Spleen (tissue), 11 donors: ENCODE data around the gene FGF18. TPM values are rescaled to one million over a fixed set of nuclear protein-coding genes. Genes with fewer than 3 reads are reported as not detected.

Source experiments
- DNase-seq: peaks from one replicate; pipeline ENCODE4 v3.0.0-alpha.2; 2020
- H3K27ac ChIP-seq, 8 donors: fragments of 200-600 bp; sonication (generic) in 7 of 8; 1 replicate in 4 of 8; 2 replicates in 4 of 8; pipeline versions ENCODE4 v1.5.0 to v1.8.0; 2016 to 2021; ENCODE audit warnings: inconsistent platforms in 4 of 8, mild to moderate bottlenecking in 4 of 8, moderate library complexity in 1 of 8
- H3K27me3 ChIP-seq, 7 donors: fragments of 200-600 bp; sonication (generic) in 6 of 7; replicated peaks in 1 of 7; 1 replicate in 4 of 7; 2 replicates in 3 of 7; pipeline versions ENCODE4 v1.5.0 to v1.8.0; 2016 to 2021; ENCODE audit warnings: inconsistent platforms in 3 of 7, mild to moderate bottlenecking in 1 of 7
- H3K36me3 ChIP-seq, 6 donors: fragments of 200-600 bp; sonication (generic) in 5 of 6; 1 replicate in 4 of 6; 2 replicates in 2 of 6; pipeline versions ENCODE4 v1.5.0 to v1.8.0; 2016 to 2021; ENCODE audit warnings: inconsistent platforms in 2 of 6
- H3K4me1 ChIP-seq, 6 donors: fragments of 200-600 bp; sonication (generic) in 5 of 6; 1 replicate in 3 of 6; 2 replicates in 3 of 6; pipeline versions ENCODE4 v1.5.0 to v1.8.0; 2016 to 2021; ENCODE audit warnings: inconsistent platforms in 3 of 6
- H3K4me3 ChIP-seq, 8 donors: fragments of 200-600 bp; sonication (generic) in 7 of 8; 1 replicate in 4 of 8; 2 replicates in 4 of 8; pipeline versions ENCODE4 v1.5.0 to v1.8.0; 2016 to 2021; ENCODE audit warnings: inconsistent platforms in 4 of 8, mild to moderate bottlenecking in 4 of 8, moderate library complexity in 2 of 8
- H3K9me3 ChIP-seq, 8 donors: fragments of 200-600 bp; sonication (generic) in 7 of 8; 1 replicate in 4 of 8; 2 replicates in 4 of 8; pipeline versions ENCODE4 v1.5.0 to v1.8.0; 2016 to 2021; ENCODE audit warnings: inconsistent platforms in 4 of 8
- POLR2A ChIP-seq, 3 donors: fragments of 450-650 bp; IDR thresholded peaks; one replicate each; pipeline ENCODE4 v1.5.1; 2017; ENCODE audit warnings: antibody characterized with exemption in 3 of 3, mild to moderate bottlenecking in 1 of 3
- POLR2AphosphoS5 ChIP-seq, 3 donors: sonication (generic); formaldehyde crosslinking; IDR thresholded peaks; one replicate each; pipeline ENCODE4 v1.5.1; 2017; ENCODE audit warnings: antibody characterized with exemption in 3 of 3
- WGBS, 5 donors: extraction: QIAGEN DNeasy Blood & Tissue Kit in 3 of 5; methylation state at CpG; one replicate each; pipeline versions ENCODE4 v1.1.5 to v1.1.7; 2013 to 2018; 5-methylcytosine and 5-hydroxymethylcytosine counted together
- intact Hi-C: fragments of 100-400 bp; cut with DNase I; formaldehyde crosslinking; loops from one replicate; pipeline ENCODE4 v1.15.0; 2023; ENCODE audit warnings: low total_unique reads
- polyA plus RNA-seq, 3 donors: library from polyadenylated mRNA; stranded (reverse); fragments of 200-250 nt; gene quantifications; one replicate each; pipeline ENCODE4 v1.2.1, GENCODE V29; 2013
- total RNA-seq, 7 donors: library from RNA; depleted of rRNA in 3 of 7; stranded (reverse); fragments of >200 nt in 3 of 7; fragmentation: NEBNext Ultra II Directional in 4 of 7; extraction: Animal tissue kit (Norgen Biotek cat#: 25700) in 4 of 7; gene quantifications; one replicate each; pipeline versions ENCODE4 v1.1.0 to v1.2.1, GENCODE V29; 2016 to 2021
- TF ChIP-seq, protein P1 (sequence below), 11 experiments: fragments of 200-600 bp in 7 of 11; fragments of 450-650 bp in 4 of 11; sonication (generic) in 4 of 11; IDR thresholded peaks in 8 of 11; conservative IDR thresholded peaks in 3 of 11; 1 replicate in 7 of 11; 2 replicates in 4 of 11; pipeline versions ENCODE4 v1.4.0 to v1.8.0; 2016 to 2021; ENCODE audit warnings: antibody characterized with exemption in 11 of 11, inconsistent platforms in 4 of 11, mild to moderate bottlenecking in 1 of 11
- donor health status: healthy with polysubstance abuse.
- donor health status: DM: no; HTN: no; CAD: no; lungs with moderate emphysema.
- donor health status: DM: no; HTN: no; CAD: no.
- donor health status: Bipolar disorder and iron deficiency.
- donor health status: healthy.
- donor health status: DM: no; HTN: no; CAD: no.
- donor health status: DM: yes; HTN: yes; CAD: no.

The FGF18 gene
- total and polyA plus RNA-seq, 10 donors: 0.22 to 0.74 (median 0.33) TPM; not detected in 1

DNA sequence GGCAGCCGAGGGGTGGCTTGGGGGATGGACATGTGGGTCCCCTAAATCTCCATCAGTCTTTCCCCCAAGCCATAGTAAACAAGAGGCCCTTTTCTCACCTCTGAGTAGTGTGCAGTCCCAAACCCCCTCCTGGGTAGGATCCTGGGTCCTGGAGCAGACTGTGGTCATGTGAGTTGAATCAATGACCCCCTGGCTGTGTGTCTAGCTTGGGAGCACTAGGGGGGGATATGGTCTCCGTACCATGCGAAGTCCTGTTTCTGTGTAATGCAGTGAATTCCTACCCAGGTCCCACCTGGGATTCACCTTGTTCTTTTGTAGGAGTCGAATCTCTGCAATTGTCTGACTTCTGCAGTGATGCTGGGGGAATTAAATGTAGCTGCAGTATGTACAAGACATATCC is 66.2 kb downstream of the FGF18 start:
- Histone ChIP-seq H3K27me3 (peaks cover 0 to 10% (median 0%) of the 10 kb centered on the region in 7 donors), H3K36me3 (no peaks in the 10 kb centered on the region), H3K4me1 (no peaks in the 10 kb centered on the region), H3K27ac (no peak overlapping the region), H3K4me3 (no peak overlapping the region), H3K9me3 (no peaks in the 10 kb centered on the region)
- WGBS, 5 donors: 76 to 99% (median 86%) methylated on average over 4 of the region's 4 CpGs
- intact Hi-C loops: no loop called here
- TF ChIP-seq POLR2AphosphoS5 (IDR thresholded peaks at IDR 0.05) (no peak), POLR2A (IDR thresholded peaks at IDR 0.05) (no peak)
- TF ChIP-seq, protein P1, sequence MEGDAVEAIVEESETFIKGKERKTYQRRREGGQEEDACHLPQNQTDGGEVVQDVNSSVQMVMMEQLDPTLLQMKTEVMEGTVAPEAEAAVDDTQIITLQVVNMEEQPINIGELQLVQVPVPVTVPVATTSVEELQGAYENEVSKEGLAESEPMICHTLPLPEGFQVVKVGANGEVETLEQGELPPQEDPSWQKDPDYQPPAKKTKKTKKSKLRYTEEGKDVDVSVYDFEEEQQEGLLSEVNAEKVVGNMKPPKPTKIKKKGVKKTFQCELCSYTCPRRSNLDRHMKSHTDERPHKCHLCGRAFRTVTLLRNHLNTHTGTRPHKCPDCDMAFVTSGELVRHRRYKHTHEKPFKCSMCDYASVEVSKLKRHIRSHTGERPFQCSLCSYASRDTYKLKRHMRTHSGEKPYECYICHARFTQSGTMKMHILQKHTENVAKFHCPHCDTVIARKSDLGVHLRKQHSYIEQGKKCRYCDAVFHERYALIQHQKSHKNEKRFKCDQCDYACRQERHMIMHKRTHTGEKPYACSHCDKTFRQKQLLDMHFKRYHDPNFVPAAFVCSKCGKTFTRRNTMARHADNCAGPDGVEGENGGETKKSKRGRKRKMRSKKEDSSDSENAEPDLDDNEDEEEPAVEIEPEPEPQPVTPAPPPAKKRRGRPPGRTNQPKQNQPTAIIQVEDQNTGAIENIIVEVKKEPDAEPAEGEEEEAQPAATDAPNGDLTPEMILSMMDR (IDR thresholded peaks at IDR 0.05 in 8 of 11, conservative IDR thresholded peaks at IDR 0.05 in 3 of 11): no peak
- DNase-seq: no peak

DNA sequence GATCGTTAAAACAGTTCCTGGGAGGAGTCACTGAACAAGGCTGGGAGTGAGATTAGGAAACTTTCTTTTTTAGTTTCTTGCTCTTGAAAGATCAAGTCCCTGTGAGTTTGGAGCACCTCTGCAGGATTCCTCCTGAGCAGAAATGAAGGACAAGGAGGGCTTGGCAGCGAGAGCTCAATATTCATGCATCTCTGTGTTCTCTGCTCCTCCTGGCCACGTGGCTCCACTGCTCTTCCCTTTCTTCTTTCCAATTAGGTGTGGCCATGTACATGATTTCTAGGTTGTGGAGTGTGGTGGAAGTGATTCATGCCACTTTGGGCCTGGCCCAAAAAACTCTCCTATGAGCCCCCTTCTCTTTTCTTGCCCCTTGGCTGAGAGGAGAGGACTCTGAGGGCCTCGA is 67.2 kb downstream of the FGF18 start:
- Histone ChIP-seq H3K27me3 (peaks cover 0 to 10% (median 0%) of the 10 kb centered on the region in 7 donors), H3K27ac (no peak overlapping the region), H3K4me3 (no peak overlapping the region), H3K36me3 (no peaks in the 10 kb centered on the region), H3K9me3 (no peaks in the 10 kb centered on the region), H3K4me1 (no peaks in the 10 kb centered on the region)
- WGBS, 5 donors: 70 to 85% (median 71%) methylated on average over 4 of the region's 4 CpGs
- intact Hi-C loops: no loop called here
- DNase-seq: peak; percentile 22
- no peak for TF ChIP-seq POLR2A (IDR thresholded peaks at IDR 0.05)
- TF ChIP-seq, protein P1 (IDR thresholded peaks at IDR 0.05 in 8 of 11, conservative IDR thresholded peaks at IDR 0.05 in 3 of 11): no peak
- no peak for TF ChIP-seq POLR2AphosphoS5 (IDR thresholded peaks at IDR 0.05)

DNA sequence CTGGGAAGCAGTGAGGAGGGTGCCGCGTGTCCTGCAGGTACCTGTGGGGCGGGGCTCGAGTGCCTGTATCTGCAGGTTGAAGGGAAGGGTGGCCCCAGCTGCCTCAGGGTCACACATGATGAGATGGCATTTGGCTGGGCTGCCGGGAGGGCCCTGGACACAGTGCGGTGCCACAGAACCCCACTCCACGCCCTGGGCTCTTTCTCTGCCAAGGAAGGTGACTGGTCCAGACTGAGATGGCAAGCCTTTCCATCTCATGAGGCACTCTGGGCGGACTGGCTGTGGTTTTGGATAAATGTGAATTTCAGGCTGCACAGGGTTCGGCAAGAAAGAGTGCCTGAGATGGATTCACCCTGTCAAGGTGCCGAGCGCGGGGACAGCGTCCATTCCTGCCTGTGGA is 69.4 kb downstream of the FGF18 start:
- DNase-seq: peak; percentile 65
- no peak overlapping the region for H3K27ac ChIP-seq
- intact Hi-C loops: no loop called here
- no peaks in the 10 kb centered on the region for H3K9me3 ChIP-seq
- no peaks in the 10 kb centered on the region for H3K36me3 ChIP-seq
- WGBS, 5 donors: 76 to 93% (median 90%) methylated on average over 8 to 13 of the region's 13 CpGs
- TF ChIP-seq POLR2A (IDR thresholded peaks at IDR 0.05): no peak
- no peak overlapping the region for H3K4me3 ChIP-seq
- peaks cover 0 to 6% (median 0%) of the 10 kb centered on the region in 6 donors for H3K4me1 ChIP-seq
- H3K27me3 ChIP-seq: peaks cover 0 to 12% (median 0%) of the 10 kb centered on the region in 7 donors

DNA sequence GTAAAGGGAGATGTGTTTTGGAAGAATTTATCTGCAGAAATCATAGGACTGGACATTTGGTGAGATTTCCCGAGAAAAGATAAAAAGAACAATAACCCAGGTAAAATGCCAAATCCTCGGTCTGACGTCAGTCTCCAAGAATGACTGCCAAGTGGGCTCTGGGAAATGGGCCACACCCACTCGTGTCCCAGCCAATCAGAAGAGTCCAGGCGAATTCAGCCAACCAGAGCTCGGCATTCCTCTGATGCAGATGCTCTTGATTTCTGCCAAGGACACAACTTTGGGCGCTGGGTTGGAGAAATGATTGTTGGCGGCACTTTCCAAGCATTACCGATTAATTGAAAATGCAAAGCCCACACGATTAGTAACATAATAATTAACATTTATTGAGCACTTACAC is 73.3 kb downstream of the FGF18 start:
- Histone ChIP-seq H3K4me3 (no peak overlapping the region), H3K9me3 (no peaks in the 10 kb centered on the region), H3K4me1 (peaks cover 0 to 22% (median 4%) of the 10 kb centered on the region in 6 donors), H3K36me3 (no peaks in the 10 kb centered on the region), H3K27ac (no peak overlapping the region), H3K27me3 (peaks cover 0 to 10% (median 0%) of the 10 kb centered on the region in 7 donors)
- 89 to 93% (median 91%) methylated on average over 10 of the region's 10 CpGs for WGBS, 5 donors
- DNase-seq: no peak
- intact Hi-C loops: no loop called here
- TF ChIP-seq POLR2AphosphoS5 (IDR thresholded peaks at IDR 0.05) (no peak), POLR2A (IDR thresholded peaks at IDR 0.05) (no peak)
- TF ChIP-seq, protein P1 (IDR thresholded peaks at IDR 0.05 in 8 of 11, conservative IDR thresholded peaks at IDR 0.05 in 3 of 11): no peak
